DND-41 (cell line): Measurements from ENCODE around the gene ABHD16A.

Experiments
- EZH2 ChIP-seq: IDR thresholded peaks from 3 replicates; pipeline ENCODE4 v1.6.1; 2012; ENCODE audit warnings: borderline replicate concordance, low read depth, mild to moderate bottlenecking, moderate library complexity, low read length, inconsistent platforms; ENCODE audit not compliant: severe bottlenecking
- TF ChIP-seq, protein P1 (sequence below): IDR thresholded peaks from 2 replicates; pipeline ENCODE4 v1.5.1; 2012; ENCODE audit warnings: borderline replicate concordance, low read length, moderate library complexity, mild to moderate bottlenecking; ENCODE audit not compliant: poor library complexity, severe bottlenecking; ENCODE audit errors: extremely low read depth

- TF ChIP-seq, protein P1, sequence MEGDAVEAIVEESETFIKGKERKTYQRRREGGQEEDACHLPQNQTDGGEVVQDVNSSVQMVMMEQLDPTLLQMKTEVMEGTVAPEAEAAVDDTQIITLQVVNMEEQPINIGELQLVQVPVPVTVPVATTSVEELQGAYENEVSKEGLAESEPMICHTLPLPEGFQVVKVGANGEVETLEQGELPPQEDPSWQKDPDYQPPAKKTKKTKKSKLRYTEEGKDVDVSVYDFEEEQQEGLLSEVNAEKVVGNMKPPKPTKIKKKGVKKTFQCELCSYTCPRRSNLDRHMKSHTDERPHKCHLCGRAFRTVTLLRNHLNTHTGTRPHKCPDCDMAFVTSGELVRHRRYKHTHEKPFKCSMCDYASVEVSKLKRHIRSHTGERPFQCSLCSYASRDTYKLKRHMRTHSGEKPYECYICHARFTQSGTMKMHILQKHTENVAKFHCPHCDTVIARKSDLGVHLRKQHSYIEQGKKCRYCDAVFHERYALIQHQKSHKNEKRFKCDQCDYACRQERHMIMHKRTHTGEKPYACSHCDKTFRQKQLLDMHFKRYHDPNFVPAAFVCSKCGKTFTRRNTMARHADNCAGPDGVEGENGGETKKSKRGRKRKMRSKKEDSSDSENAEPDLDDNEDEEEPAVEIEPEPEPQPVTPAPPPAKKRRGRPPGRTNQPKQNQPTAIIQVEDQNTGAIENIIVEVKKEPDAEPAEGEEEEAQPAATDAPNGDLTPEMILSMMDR, result peak; percentile 56
- TF ChIP-seq EZH2, result no peak
Measured at GRCh38 chr6:31680226-31681134, 22.6 kb downstream of the ABHD16A start, which contains the start of gene LY6G5C.
